Measurements from ENCODE around the gene USP31. TPM values are rescaled to one million over a fixed set of nuclear protein-coding genes. Genes with fewer than 3 reads are reported as not detected.

The USP31 gene
- total and polyA plus RNA-seq, 2 of the 13 experiments (the other 11 are each of a cell fraction or from before 2014, with no cell fraction given) = 22.5 to 23.3 TPM

GRCh38 chr16:23146877-23147601 is 2.2 kb downstream of the USP31 start (continued):
- no peak for TF ChIP-seq HMGA1 (CRISPR knock-in tag; conservative IDR thresholded peaks at IDR 0.05)
- no peak for TF ChIP-seq HNRNPH1 (optimal IDR thresholded peaks at IDR 0.05; ENCODE audit: low read depth, low read length)
- TF ChIP-seq TCF12 (IDR thresholded peaks at IDR 0.05) = no peak
- TF ChIP-seq TCF12 (CRISPR knock-in tag; IDR thresholded peaks at IDR 0.05) = no peak
- TF ChIP-seq ZFP1 (CRISPR knock-in tag; IDR thresholded peaks at IDR 0.05) = no peak
- TF ChIP-seq ADNP (CRISPR knock-in tag; IDR thresholded peaks at IDR 0.05) = no peak
- TF ChIP-seq FUBP1 (CRISPR knock-in tag; IDR thresholded peaks at IDR 0.05; ENCODE audit: borderline replicate concordance) = no peak
- TF ChIP-seq ZFP62 (CRISPR knock-in tag; IDR thresholded peaks at IDR 0.05) = no peak
- no peak for TF ChIP-seq MIER2 (CRISPR knock-in tag; IDR thresholded peaks at IDR 0.05)
- no peak for TF ChIP-seq THRA (CRISPR knock-in tag; IDR thresholded peaks at IDR 0.05; ENCODE audit: borderline replicate concordance)
- TF ChIP-seq ZBTB38 (CRISPR knock-in tag; IDR thresholded peaks at IDR 0.05) = peak; percentile 93
- TF ChIP-seq RNF219 (CRISPR knock-in tag; IDR thresholded peaks at IDR 0.05) = 0 out of 2 replicates have a peak, but pooled peaks have one; percentile 42
- TF ChIP-seq PHF20 (CRISPR knock-in tag; IDR thresholded peaks at IDR 0.05) = no peak
- no peak for TF ChIP-seq ARID4A (CRISPR knock-in tag; IDR thresholded peaks at IDR 0.05; ENCODE audit: borderline replicate concordance)
- no peak for TF ChIP-seq ESRRA (CRISPR knock-in tag; IDR thresholded peaks at IDR 0.05; ENCODE audit: low read depth)
- TF ChIP-seq ZNF292 (CRISPR knock-in tag; IDR thresholded peaks at IDR 0.05; ENCODE audit: borderline replicate concordance, low read depth) = 0 out of 2 replicates have a peak, but pooled peaks have one; percentile 31
- TF ChIP-seq ZNF337 (CRISPR knock-in tag; IDR thresholded peaks at IDR 0.05; ENCODE audit: borderline replicate concordance, low read depth) = no peak
- TF ChIP-seq ZNF264 (CRISPR knock-in tag; IDR thresholded peaks at IDR 0.05) = no peak

Measured in HepG2 (cell line).